SK-N-SH treated with all-trans-retinoic acid at 6 μM for 48 hours (cell line): ENCODE results near the gene DUOX2.

ENCODE experiments used
- ATAC-seq: fragments of 200-7000 bp; cut with Tn5 transposase; 3 replicates; pipeline ENCODE4 v1.9.1; 2020; ENCODE audit warnings: mild to moderate bottlenecking, moderate library complexity
- ARNTL ChIP-seq: fragments of 450-650 bp; formaldehyde crosslinking; IDR thresholded peaks from 2 replicates; pipeline ENCODE4 v1.5.0; 2020; ENCODE audit warnings: low read depth, mild to moderate bottlenecking, moderate library complexity, borderline replicate concordance
- BACH2 ChIP-seq: fragments of 250-450 bp; sonication (Bioruptor Pico); IDR thresholded peaks from 2 replicates; pipeline ENCODE4 v1.9.0; 2021; ENCODE audit warnings: mild to moderate bottlenecking, borderline replicate concordance
- CSDC2 ChIP-seq: fragments of 250-450 bp; sonication (Bioruptor Pico); IDR thresholded peaks from 2 replicates; pipeline ENCODE4 v1.5.0; 2020; ENCODE audit warnings: mild to moderate bottlenecking, moderate library complexity
- CSRNP3 ChIP-seq: fragments of 250-450 bp; sonication (Bioruptor Pico); IDR thresholded peaks from 2 replicates; pipeline ENCODE4 v1.5.1; 2021; ENCODE audit warnings: mild to moderate bottlenecking, moderate library complexity
- ESRRG ChIP-seq: fragments of 250-450 bp; sonication (Bioruptor Pico); IDR thresholded peaks from 2 replicates; pipeline ENCODE4 v1.6.1; 2021; ENCODE audit warnings: mild to moderate bottlenecking
- GLIS3 ChIP-seq: fragments of 250-450 bp; sonication (Bioruptor Pico); IDR thresholded peaks from 2 replicates; pipeline ENCODE4 v1.5.0; 2020; ENCODE audit warnings: mild to moderate bottlenecking, moderate library complexity
- ISL1 ChIP-seq: fragments of 250-450 bp; sonication (Bioruptor Pico); IDR thresholded peaks from 2 replicates; pipeline ENCODE4 v2.1.2; 2022; ENCODE audit warnings: mild to moderate bottlenecking, moderate library complexity
- OSR1 ChIP-seq: fragments of 250-450 bp; sonication (Bioruptor Pico); IDR thresholded peaks from 2 replicates; pipeline ENCODE4 v1.8.0; 2022; ENCODE audit warnings: moderate library complexity, mild to moderate bottlenecking, inconsistent platforms
- PATZ1 ChIP-seq: fragments of 250-450 bp; sonication (Bioruptor Pico); IDR thresholded peaks from 2 replicates; pipeline ENCODE4 v1.8.0; 2020; ENCODE audit warnings: mild to moderate bottlenecking, moderate library complexity, borderline replicate concordance
- POU6F1 ChIP-seq: fragments of 250-450 bp; sonication (Bioruptor Pico); IDR thresholded peaks from 2 replicates; pipeline ENCODE4 v1.8.0; 2021; ENCODE audit warnings: low read depth, mild to moderate bottlenecking, moderate library complexity, borderline replicate concordance
- TCF4 ChIP-seq: fragments of 250-450 bp; sonication (Bioruptor Pico); IDR thresholded peaks from 2 replicates; pipeline ENCODE4 v1.8.0; 2021; ENCODE audit warnings: mild to moderate bottlenecking, moderate library complexity, borderline replicate concordance
- TOX ChIP-seq: fragments of 250-450 bp; sonication (Bioruptor Pico); IDR thresholded peaks from 2 replicates; pipeline ENCODE4 v1.8.0; 2021; ENCODE audit warnings: mild to moderate bottlenecking, moderate library complexity, borderline replicate concordance
- TSHZ2 ChIP-seq: fragments of 250-450 bp; sonication (Bioruptor Pico); IDR thresholded peaks from 2 replicates; pipeline ENCODE4 v1.5.0; 2020; ENCODE audit warnings: mild to moderate bottlenecking, moderate library complexity
- ZC3H10 ChIP-seq: fragments of 250-450 bp; sonication (Bioruptor Pico); IDR thresholded peaks from 2 replicates; pipeline ENCODE4 v1.5.1; 2021; ENCODE audit warnings: mild to moderate bottlenecking, moderate library complexity
- ZFP3 ChIP-seq: fragments of 250-450 bp; sonication (Bioruptor Pico); IDR thresholded peaks from 2 replicates; pipeline ENCODE4 v1.5.0; 2020; ENCODE audit warnings: mild to moderate bottlenecking, moderate library complexity
- ZFP30 ChIP-seq: fragments of 450-650 bp; formaldehyde crosslinking; IDR thresholded peaks from 2 replicates; pipeline ENCODE4 v1.5.0; 2022; ENCODE audit warnings: mild to moderate bottlenecking, moderate library complexity
- ZNF565 ChIP-seq: fragments of 450-650 bp; formaldehyde crosslinking; conservative IDR thresholded peaks from 2 replicates; pipeline ENCODE4 v1.5.0; 2020; ENCODE audit warnings: low read depth, mild to moderate bottlenecking, moderate library complexity
- ZNF70 ChIP-seq: fragments of 450-650 bp; formaldehyde crosslinking; IDR thresholded peaks from 2 replicates; pipeline ENCODE4 v1.5.0; 2020; ENCODE audit warnings: mild to moderate bottlenecking, moderate library complexity
- ZNF8 ChIP-seq: fragments of 450-650 bp; formaldehyde crosslinking; IDR thresholded peaks from 2 replicates; pipeline ENCODE4 v1.5.0; 2020; ENCODE audit warnings: mild to moderate bottlenecking, moderate library complexity

The DUOX2 gene

GRCh38 chr15:45132844-45133560 is 19.0 kb upstream of the DUOX2 start:
- TF ChIP-seq ZNF8 (CRISPR knock-in tag) (no peak), PATZ1 (no peak)
- 0 out of 3 replicates have a peak, but pooled peaks have one; percentile 13 for ATAC-seq

GRCh38 chr15:45131510-45131909 is 17.5 kb upstream of the DUOX2 start:
- ATAC-seq, result no peak
- TF ChIP-seq TSHZ2 (CRISPR knock-in tag) (no peak), ISL1 (no peak), ZFP3 (CRISPR knock-in tag) (no peak), CSRNP3 (no peak), ARNTL (CRISPR knock-in tag) (no peak), CSDC2 (CRISPR knock-in tag) (no peak), ZNF8 (CRISPR knock-in tag) (no peak), ESRRG (CRISPR knock-in tag) (no peak), ZFP30 (CRISPR knock-in tag) (no peak), PATZ1 (no peak), POU6F1 (CRISPR knock-in tag) (no peak)

GRCh38 chr15:45130291-45131000 is 16.5 kb upstream of the DUOX2 start:
- ATAC-seq, result no peak
- TF ChIP-seq POU6F1 (CRISPR knock-in tag), result no peak
- no peak for TF ChIP-seq TSHZ2 (CRISPR knock-in tag)
- no peak for TF ChIP-seq TCF4
- TF ChIP-seq CSDC2 (CRISPR knock-in tag), result no peak
- TF ChIP-seq TOX (CRISPR knock-in tag), result no peak
- no peak for TF ChIP-seq GLIS3 (CRISPR knock-in tag)
- TF ChIP-seq ZNF8 (CRISPR knock-in tag), result no peak
- no peak for TF ChIP-seq CSRNP3
- TF ChIP-seq ZC3H10, result no peak
- no peak for TF ChIP-seq ZNF70 (CRISPR knock-in tag)
- TF ChIP-seq ZFP30 (CRISPR knock-in tag), result no peak
- TF ChIP-seq ESRRG (CRISPR knock-in tag), result no peak
- no peak for TF ChIP-seq OSR1 (CRISPR knock-in tag)
- no peak for TF ChIP-seq ISL1
- TF ChIP-seq ZNF565, result no peak
- no peak for TF ChIP-seq BACH2
